Eye (tissue), 1 donor: ENCODE measurements around the gene IDUA.
A peak's percentile ranks its signal among the peaks of the same experiment; 100 is the strongest.

Source experiments
- DNase-seq: peaks from one replicate; pipeline ENCODE4 v3.0.0-alpha.2; 2015

IDUA gene

DNA sequence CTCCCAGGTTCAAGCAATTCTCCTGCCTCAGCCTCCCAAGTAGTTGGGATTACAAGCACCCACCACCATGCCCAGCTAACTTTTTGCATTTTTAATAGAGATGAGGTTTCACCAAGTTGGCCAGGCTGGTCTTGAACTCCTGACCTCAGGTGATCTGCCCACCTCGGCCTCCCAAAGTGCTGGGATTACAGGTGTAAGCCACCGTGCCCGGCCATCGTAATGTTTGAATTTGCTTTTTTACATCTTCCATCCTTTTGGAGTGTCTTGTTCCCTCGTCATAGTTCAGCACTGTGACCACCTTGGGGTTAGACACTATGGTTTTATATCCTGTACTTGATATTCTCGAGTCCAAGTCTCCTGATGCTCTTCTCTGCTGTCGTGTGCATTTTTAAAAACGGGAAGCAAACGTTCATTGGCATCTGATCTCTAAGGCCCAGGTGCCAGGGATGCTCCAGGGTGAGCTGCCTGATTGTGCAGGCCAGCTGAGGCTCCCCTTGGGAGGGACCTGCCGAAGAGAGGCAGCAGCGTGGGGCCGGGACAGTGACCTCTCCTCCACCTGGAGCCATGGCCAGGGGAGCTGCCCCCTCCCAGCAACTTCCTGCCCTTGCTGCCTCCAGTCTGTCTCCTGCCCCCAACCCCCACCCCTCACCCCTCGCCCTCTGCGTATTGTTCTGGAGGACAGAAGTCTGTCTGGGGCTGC, 30.2 kb upstream of the IDUA start:
- DNase-seq, result no peak

GRCh38 chr4:957231-957580, 29.6 kb upstream of the IDUA start:
- DNase-seq, result no peak

GRCh38 chr4:957581-958313, 29.1 kb upstream of the IDUA start:
- no peak for DNase-seq

- no peak for DNase-seq
Measured at GRCh38 chr4:958314-958665, 28.6 kb upstream of the IDUA start.

DNA sequence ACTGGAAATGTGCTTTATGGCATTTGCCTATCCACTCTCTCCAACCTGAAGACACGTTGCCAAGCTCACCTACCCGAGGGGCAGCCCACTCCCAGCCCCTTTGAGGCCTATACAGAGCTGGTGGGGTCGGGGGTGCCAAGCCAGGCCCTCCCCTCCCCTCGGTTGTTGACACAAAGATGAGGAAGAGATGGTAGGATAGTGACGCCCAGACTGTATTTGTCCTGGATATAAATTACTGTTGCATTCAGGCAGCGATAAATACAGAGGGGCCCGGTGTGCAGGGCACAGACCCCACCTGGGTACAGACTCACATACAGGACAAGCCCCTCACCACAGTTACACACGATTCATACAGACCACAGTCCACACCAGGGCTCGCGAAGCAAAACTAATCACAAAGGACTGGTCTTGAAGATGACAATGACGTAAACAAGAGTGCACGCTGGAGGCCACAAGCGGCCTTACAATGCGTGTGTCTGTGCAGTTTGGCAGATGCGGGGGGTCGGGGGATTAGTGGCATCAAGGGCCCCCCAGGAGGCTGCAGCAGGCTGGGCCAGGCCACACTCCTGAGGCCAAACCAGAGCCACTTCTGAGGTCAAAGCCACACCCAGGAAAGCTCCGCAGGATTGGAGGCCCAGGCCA, 28.0 kb upstream of the IDUA start:
- no peak for DNase-seq

DNA sequence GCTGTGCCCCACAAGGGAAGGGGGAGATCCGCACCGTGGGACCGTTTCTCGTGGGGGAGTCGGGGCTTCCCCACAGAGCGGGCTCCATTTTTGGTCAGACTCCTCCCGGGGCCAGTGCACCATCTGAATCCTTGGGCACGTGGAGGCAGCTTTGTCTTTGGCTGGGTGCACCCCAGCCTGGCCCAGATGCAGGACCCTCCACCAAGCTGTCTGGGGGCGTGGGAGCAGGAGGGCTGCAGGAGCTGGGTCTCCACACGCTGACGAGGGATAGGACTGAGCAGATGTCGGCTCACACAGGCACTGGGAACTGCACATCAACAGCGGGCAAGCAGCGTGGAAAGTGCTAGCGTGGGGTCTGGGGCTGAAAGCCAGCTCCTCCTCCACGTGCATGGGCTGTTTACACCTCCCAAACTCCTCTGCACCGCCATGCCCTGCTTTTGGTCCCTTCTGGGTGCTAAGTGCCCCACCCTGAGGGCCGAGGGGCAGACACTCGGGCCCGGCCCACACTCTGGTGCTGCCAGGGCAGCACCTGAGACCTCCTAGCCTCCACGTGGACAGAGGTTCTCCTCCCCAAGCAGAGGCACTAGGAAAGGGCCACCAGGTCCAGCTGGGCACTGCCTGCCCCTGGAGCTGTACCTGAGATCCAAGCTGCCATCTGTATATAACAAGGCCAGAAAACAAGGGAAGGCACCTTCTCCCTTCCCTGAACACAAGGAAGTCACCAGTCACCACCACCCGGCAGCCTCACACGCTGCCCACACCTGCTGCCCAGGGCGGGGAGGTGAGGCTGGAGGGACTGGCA, 27.3 kb upstream of the IDUA start:
- no peak for DNase-seq

DNA sequence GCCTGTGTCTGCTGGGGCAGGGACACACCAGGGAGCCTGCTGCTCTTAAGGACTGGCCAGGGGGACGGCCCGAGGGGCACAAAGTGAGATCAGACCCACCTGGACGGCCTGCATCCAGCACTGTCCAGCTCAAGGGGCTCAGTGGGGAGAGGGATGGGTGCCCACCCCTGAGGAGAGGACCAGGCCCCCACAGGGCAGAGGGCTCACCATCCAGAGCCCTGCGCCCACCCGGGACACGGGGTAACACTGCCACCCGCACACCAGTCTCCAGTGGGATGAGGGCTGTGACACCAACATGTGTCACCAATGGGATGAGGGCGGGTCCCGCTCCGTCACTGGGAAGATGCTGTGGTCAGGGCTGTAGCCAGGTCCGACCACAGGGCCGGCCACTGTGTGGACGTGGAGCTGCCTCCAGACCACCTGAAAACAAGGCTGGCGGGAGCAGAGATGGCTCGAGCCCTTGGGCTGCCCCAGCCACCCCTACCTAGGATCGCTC, 26.7 kb upstream of the IDUA start:
- no peak for DNase-seq

DNA sequence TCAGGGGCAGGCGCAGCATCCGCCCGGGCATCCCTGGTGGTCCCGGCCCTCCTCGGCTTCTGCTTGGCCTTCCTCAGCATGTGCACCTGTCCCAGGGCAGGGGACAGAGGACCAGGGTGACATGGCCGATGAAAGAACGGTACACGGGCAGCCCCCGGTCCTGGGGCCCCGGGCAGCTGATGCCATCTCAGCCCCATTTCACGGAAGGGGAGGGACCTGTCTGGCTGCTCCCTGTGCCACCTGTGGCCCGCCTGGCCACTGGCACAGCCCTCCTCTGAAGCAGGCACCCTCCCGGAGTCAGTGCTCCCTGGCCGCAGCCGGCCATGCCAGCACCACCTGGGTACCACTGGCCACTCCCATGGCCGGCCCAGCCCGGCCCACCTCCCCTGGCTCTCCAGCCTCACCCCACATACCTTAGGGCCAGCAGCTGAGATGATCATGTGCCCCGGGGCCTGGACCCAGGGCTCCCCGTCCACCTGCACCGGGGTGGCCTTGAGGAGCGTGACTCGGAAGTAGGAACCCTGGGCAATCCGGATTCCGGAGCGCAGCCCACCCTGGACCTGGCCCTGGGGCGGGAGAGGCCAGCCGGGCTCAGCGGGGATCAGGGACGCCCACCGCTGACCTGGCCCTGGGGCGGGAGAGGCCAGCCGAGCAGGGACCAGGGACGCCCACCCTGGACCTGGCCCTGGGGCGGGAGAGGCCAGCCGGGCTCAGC, 26.1 kb upstream of the IDUA start:
- no peak for DNase-seq

DNA sequence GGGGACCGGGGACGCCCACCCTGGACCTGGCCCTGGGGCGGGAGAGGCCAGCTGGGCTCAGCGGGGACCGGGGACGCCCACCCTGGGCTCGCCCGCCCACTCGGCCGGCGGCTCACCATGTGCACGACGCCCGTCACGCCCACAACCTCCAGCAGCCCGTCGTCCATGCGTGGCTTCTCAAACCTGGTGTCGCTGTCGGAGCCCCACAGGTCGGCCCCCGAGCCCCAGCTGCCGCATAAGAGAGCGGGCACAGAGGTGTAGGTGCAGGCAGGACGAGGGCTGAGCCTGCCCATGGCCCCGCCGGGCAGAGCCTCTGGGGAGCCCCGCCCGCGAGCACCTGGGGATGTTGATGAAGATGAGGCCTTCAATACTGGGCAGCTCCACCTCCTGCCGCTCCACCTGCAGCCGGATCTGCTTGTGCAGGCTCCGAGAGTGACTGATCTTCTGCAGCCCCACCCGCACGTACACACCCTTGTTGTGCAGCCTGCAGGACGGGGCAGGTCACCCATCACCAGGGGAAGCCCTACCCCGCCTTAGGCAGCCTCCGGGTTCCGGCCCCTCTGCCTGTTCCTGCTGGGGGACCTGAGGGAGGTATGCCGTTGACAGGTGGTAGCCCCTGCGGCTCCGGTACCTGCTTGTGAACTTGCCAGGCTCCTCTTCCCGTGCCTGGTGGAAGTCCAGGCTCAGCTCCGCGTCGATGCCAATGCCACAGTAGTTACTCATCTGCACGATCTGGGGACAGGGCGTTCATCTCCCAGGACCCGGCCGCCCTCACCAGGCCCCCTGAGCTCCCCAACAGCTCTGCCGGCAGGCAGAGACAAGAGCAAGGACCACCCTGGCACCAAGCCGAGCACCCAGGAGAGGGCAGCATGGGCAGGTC, 25.3 kb upstream of the IDUA start:
- no peak for DNase-seq

DNA sequence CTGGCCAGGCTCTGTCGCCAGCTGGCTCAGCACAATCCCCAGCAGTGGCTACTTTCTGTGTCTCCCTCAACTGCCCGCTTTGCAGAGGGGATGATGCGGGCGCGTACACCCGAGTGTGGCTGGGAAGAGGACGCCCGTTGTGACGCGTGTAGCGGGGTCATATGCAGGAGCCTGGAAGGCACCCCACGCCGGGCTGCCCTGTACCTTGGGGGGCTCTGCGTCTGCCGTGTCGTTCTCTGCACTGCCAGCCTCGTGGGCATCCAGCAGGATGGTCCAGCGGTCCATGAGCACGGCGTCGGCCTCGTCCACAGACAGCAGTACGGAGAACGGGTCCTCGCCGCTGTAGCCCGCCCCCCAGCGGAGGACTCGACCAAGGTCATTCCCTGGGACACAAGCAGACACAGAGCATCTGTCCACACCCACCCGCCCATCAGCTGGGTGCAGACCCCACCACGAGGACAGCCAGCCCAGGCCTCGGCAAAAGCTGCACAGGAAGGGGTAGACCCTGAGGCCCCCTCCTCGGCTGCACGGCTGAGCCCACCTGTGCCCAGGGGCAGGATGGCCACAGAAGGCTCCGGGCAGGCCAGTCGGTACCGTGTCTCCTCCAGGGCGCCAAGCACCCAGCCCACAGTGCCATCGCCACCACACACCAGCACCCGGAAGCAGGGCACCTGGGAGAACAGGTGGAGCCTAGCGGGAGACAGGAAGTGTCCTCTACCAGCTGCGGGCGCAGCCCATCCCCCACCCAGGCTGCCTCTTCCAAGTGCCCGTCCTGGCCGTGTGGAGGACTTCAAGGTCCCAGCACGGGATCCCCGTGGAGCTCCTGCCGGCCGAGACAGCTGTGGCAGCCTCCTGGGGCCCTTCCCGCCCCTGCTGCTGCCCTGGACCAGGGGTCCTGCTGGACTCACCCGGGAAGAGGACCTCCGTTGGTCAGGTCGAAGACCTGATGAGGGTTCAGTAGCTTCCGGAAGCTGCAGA, 24.3 kb upstream of the IDUA start:
- DNase-seq, result no peak

DNA sequence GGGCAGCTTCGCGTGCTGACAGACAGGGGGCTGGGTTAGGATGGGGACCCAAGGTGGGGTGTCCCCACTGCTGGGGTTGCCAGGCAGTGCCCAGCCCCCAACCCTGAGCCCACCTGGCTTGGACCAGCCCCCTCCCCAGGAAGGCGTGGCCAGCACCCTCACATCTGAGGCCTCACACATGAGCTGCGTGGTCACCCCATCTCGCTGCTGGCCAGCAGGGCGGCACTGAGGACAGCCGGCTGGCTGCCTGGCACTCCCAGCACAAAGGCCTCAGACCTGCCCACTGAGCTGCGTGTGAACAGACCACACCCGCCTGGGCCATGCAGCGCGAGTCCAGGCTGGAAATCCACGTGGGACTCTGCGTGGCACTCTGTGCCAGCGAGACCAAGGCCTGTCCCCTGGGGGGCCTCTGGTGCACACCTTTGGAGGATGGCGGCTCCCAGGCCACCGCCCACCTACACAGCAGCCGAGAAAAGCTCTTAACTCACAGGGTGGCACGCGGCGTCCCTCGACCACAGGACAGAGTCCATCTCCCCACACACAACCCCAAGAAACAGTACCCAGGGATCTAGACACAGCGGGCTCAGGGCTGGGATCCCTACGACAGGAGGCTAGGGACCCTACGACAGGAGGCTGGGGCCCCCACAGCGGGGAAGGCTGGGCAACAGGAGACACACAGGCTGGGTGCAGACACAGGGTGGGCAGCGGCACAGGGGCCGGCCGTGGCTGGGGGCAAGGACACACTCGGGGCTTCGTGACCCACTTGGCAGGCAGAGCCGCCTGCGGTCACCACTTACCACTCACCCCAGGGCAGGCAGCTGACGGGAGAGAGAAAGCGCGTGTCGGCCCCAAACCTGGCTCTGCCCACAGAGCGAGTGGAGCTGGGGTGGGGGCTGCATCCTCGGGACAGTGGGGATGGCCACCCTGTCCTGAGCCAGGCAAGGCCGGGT, 23.3 kb upstream of the IDUA start:
- no peak for DNase-seq

- DNase-seq, result no peak
Measured at GRCh38 chr4:964346-965025, 22.4 kb upstream of the IDUA start.

DNA sequence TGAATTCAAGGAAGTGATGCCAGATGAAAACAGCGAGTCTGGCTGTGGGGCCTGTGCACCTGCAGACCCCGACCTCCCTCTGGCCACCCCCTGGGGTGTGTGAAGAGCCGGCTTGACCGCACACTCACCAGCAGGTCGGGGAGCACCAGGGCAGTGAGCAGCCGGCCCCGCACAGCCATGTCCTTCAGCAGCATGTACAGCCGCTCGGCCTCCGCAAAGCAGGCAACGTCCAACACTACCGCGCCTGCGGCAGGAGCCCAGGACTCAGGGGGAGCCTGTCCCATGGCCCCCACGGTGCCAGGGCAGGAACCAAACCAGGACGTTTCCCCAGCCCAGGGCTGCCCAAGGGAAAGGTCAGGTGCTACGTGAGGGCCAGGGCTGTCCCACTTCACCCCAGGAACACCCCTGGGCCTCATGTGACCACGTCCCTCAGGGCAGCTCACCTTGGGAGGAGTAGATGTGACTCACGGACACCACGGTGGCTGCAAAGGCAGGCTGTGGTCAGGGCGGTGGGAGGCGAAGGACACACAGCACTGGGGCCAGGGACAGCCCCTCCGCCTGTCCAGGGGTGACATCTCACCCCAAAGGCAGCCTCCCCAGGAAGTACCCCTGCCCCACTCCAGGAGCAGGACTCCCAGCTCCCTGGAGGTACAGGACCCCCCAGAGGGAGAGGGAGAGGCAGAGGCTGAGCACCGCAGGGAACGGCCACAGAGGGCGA, 21.6 kb upstream of the IDUA start:
- DNase-seq, result no peak

DNA sequence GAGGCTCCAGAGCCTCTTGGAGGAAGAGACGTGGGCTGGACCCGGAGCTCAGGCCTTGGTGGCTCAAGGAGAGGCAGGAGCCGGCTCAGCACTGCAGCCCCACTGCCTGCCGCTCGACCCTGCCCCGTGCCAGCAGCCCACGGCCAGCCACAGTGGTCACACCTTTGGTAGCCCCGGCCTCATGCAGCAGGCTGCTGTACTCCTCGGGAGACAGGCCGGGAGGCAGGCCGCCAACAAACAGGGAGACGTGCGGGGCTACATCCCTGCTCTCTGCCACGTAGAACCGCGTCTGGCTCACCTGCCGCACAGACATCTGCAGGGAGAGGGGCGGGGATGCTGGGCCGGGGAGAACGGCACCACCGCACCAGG, 21.1 kb upstream of the IDUA start:
- no peak for DNase-seq

- no peak for DNase-seq
Measured at GRCh38 chr4:966266-967112, 20.4 kb upstream of the IDUA start.

- DNase-seq, result peak; percentile 56
Measured at GRCh38 chr4:967113-968104, 19.4 kb upstream of the IDUA start.
